Measurements from ENCODE around the gene C10orf88.
A peak's percentile ranks its signal among the peaks of the same experiment; 100 is the strongest.

DNA sequence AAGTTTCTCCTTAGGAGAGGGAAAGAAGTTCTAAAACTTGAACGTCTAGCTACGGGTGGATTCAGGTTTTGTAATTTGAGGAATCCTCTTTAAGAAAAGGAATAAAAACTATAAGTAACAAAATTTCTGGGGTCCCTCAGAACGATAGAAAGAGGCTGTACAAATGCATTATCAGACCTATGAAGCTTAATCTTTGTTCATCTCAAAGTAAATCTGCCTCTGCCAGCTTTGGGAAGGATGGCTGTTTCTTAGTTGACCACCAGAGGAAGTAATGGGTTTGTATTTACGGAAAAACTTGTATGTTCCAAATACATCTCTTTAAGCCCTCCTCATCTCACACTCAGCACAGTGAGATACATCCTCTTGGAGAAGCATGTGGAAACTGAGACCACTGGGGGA, 27.0 kb upstream of the C10orf88 start:
- TF ChIP-seq, protein P1, sequence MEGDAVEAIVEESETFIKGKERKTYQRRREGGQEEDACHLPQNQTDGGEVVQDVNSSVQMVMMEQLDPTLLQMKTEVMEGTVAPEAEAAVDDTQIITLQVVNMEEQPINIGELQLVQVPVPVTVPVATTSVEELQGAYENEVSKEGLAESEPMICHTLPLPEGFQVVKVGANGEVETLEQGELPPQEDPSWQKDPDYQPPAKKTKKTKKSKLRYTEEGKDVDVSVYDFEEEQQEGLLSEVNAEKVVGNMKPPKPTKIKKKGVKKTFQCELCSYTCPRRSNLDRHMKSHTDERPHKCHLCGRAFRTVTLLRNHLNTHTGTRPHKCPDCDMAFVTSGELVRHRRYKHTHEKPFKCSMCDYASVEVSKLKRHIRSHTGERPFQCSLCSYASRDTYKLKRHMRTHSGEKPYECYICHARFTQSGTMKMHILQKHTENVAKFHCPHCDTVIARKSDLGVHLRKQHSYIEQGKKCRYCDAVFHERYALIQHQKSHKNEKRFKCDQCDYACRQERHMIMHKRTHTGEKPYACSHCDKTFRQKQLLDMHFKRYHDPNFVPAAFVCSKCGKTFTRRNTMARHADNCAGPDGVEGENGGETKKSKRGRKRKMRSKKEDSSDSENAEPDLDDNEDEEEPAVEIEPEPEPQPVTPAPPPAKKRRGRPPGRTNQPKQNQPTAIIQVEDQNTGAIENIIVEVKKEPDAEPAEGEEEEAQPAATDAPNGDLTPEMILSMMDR (IDR thresholded peaks at IDR 0.05), result peak in 1 of 7 experiments; percentile 39
- TF ChIP-seq POLR2A (IDR thresholded peaks at IDR 0.05) (no peak), POLR2AphosphoS5 (IDR thresholded peaks at IDR 0.05) (no peak)
